Measurements from ENCODE around the gene CARD9. TPM values are rescaled to one million over a fixed set of nuclear protein-coding genes. Genes with fewer than 3 reads are reported as not detected.

The CARD9 gene
- total and polyA plus RNA-seq, 2 of the 8 experiments (the other 6 are each of a cell fraction or from before 2014, with no cell fraction given) = 0.15 to 1.1 TPM

- ChIA-PET POLR2A (ENCODE audit: partially characterized antibody) (interaction anchor here (0.8 to 1.5 kb wide), 4 partner anchors 13 to 405 kb away, joined by 3 to 6 read pairs (median 3); partner anchors contain the start of gene DNLZ), CTCF (ENCODE audit: partially characterized antibody) (interaction anchor here (0.5 to 2.9 kb wide), 20 partner anchors 10 to 521 kb away, joined by 3 to 46 read pairs (median 3); partner anchors contain the start of gene DNLZ)
- Histone ChIP-seq H3K23me2 (ENCODE audit: low read depth, low read length) (peaks cover 4% of the 10 kb centered on the region; the same call in 1 of the 2 replicates), H3K27me3 (replicated peaks in 1 of 4; ENCODE audit: control insufficient read depth in 3 of 4, extremely low read depth in 1 of 4, insufficient read depth in 3 of 4, low read length in 3 of 4) (no peaks in the 10 kb centered on the region), H3K18ac (ENCODE audit: extremely low read depth, low read length) (no peak overlapping the region; the same call in none of the 2 replicates), H2BK120ac (replicated peaks; ENCODE audit: low read depth, low read length) (no peak overlapping the region), H3K4me2 (ENCODE audit: insufficient read depth in 1 of 2, low read depth in 2 of 2, low read length in 2 of 2) (no peak overlapping the region), H2BK5ac (ENCODE audit: low read depth, low read length) (peak overlapping the region; percentile 88; the same call in 1 of the 2 replicates), H3K4me3 (ENCODE audit: extremely low read depth in 1 of 4, insufficient read depth in 2 of 4, low read depth in 3 of 4, low read length in 4 of 4) (no peak overlapping the region), H4K5ac (ENCODE audit: insufficient read length, low read depth, low read length) (no peak overlapping the region), H4K8ac (ENCODE audit: extremely low read depth, insufficient read depth, low read length) (peak overlapping the region; percentile 68; the same call in 1 of the 2 replicates), H3K9me3 (ENCODE audit: insufficient read depth in 2 of 2, low read depth in 1 of 2, low read length in 1 of 2) (no peaks in the 10 kb centered on the region), H2AFZ (ENCODE audit: low read length) (no peak overlapping the region), H3K36me3 (ENCODE audit: control insufficient read depth in 2 of 4, insufficient read depth in 4 of 4, low read length in 3 of 4) (no peaks in the 10 kb centered on the region), H3K79me2 (ENCODE audit: control insufficient read depth in 1 of 2, insufficient read depth in 2 of 2, low read length in 2 of 2) (no peaks in the 10 kb centered on the region), H2BK15ac (ENCODE audit: low read length) (peak overlapping the region; percentile 46; the same call in 1 of the 2 replicates), H2AK5ac (ENCODE audit: low read depth, low read length) (peak overlapping the region; percentile 70; the same call in 1 of the 2 replicates), H4K20me1 (replicated peaks in 1 of 2; ENCODE audit: control insufficient read depth in 1 of 2, insufficient read depth in 2 of 2, low read length in 2 of 2) (peaks cover 0 to 3% of the 10 kb centered on the region in 2 experiments), H2BK12ac (ENCODE audit: low read depth, low read length) (peak overlapping the region; percentile 92; the same call in 1 of the 2 replicates), H3K4ac (replicated peaks; ENCODE audit: insufficient read length, low read depth, low read length) (peak overlapping the region; percentile 14), H3K27ac (ENCODE audit: low read depth, low read length) (no peak overlapping the region), H3K9ac (replicated peaks in 1 of 4; ENCODE audit: extremely low read depth in 1 of 4, low read depth in 3 of 4, low read length in 3 of 4) (no peak overlapping the region), H3K56ac (replicated peaks; ENCODE audit: insufficient read length, low read depth, low read length) (no peak overlapping the region), H3K14ac (ENCODE audit: insufficient read length) (no peak overlapping the region), H2BK20ac (ENCODE audit: low read length) (peak overlapping the region; percentile 72; the same call in 1 of the 2 replicates), H3K79me1 (ENCODE audit: low read depth, low read length) (no peaks in the 10 kb centered on the region), H3K23ac (ENCODE audit: insufficient read length) (no peak overlapping the region), H3K4me1 (replicated peaks in 1 of 4; ENCODE audit: control insufficient read depth in 3 of 4, insufficient read depth in 4 of 4, low read length in 3 of 4) (peaks cover 0 to 24% (median 20%) of the 10 kb centered on the region in 4 experiments; a peak in 6 of 7 replicates), H4K91ac (replicated peaks; ENCODE audit: insufficient read length, low read length) (no peak overlapping the region)
- DNase-seq (ENCODE audit: low read depth in 1 of 2, low spot score in 2 of 2) (no peak), FAIRE-seq (no peak)
- WGBS, 2 experiments (ENCODE audit: extremely low coverage in 1 of 2, insufficient coverage in 1 of 2, insufficient read length in 1 of 2, insufficient replicate concordance in 2 of 2, low coverage in 1 of 2, low lambda C conversion rate in 2 of 2, missing lambda C conversion rate in 1 of 2) = 88% methylated on average over 19 of the region's 24 CpGs; no CpG with 5 or more reads in 1 of the 2 experiments
- TF ChIP-seq SIN3A (conservative IDR thresholded peaks at IDR 0.05 in 1 of 2, IDR thresholded peaks at IDR 0.05 in 1 of 2; ENCODE audit: low read depth in 1 of 2, low read length in 2 of 2) = 0 out of 4 replicates have a peak, but pooled peaks of 1 of the 2 experiments have one; percentile 40
- no peak for TF ChIP-seq RBBP5 (IDR thresholded peaks at IDR 0.05; ENCODE audit: borderline replicate concordance, low read depth, low read length)
- TF ChIP-seq SP4 (IDR thresholded peaks at IDR 0.05; ENCODE audit: low read length) = no peak
- no peak for TF ChIP-seq CREB1 (IDR thresholded peaks at IDR 0.05)
- TF ChIP-seq E2F6 (IDR thresholded peaks at IDR 0.05) = no peak
- no peak for TF ChIP-seq CBX5 (IDR thresholded peaks at IDR 0.05; ENCODE audit: low read depth, low read length)
- peak in 2 of 3 experiments; percentile 24 to 42; a peak in 2 of 4 replicates for TF ChIP-seq CTCF (IDR thresholded peaks at IDR 0.05; ENCODE audit: control extremely low read depth in 1 of 3, insufficient read depth in 1 of 3, low read depth in 1 of 3, low read length in 3 of 3)
Observed at GRCh38 chr9:136324501-136325300, 48.8 kb downstream of the CARD9 start.
